GM23338 (cell line): ENCODE results near the gene PTPRO.

Source experiments
- CTCF ChIP-seq, 2 experiments: fragments of 200-600 bp in 1 of 2; sonication (generic) in 1 of 2; conservative IDR thresholded peaks; 2 replicates each; pipeline versions ENCODE4 v1.5.1 to v1.6.1; 2016 to 2017; ENCODE audit warnings: antibody characterized with exemption in 2 of 2, low read depth in 2 of 2, mild to moderate bottlenecking in 2 of 2, moderate library complexity in 1 of 2
- EZH2 ChIP-seq: fragments of 200-600 bp; sonication (generic); IDR thresholded peaks from one replicate; pipeline ENCODE4 v1.8.0; 2017; ENCODE audit warnings: antibody characterized with exemption, mild to moderate bottlenecking, low read depth; ENCODE audit not compliant: unreplicated experiment

DNA sequence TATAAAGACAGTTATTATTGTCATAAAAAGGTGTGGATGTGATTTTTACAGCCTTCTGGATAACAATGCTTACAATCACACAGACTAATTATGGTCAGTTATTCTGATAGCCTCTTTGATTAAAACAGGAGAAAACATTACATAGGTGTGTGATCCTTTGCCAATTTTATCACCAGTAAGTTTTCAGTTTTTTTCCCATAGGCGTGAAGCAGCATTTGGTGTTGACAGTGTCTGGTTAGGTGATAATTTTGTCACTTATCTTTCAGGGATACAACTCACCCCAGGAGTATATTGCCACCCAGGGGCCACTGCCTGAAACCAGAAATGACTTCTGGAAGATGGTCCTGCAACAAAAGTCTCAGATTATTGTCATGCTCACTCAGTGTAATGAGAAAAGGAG, 258.1 kb downstream of the PTPRO start:
- peak; percentile 12; a peak in 1 of 4 replicates for TF ChIP-seq CTCF (conservative IDR thresholded peaks at IDR 0.05; ENCODE audit: low read depth in 2 of 2)
- no peak for TF ChIP-seq EZH2
